Gastrocnemius medialis (tissue), 4 donors: Measurements from ENCODE around the gene PHF20. TPM values are rescaled to one million over a fixed set of nuclear protein-coding genes. Genes with fewer than 3 reads are reported as not detected.
A peak's percentile ranks its signal among the peaks of the same experiment; 100 is the strongest.

ENCODE experiments used
- ATAC-seq, 2 donors: fragments of 150-250 bp; one replicate each; pipeline ENCODE4 v1.9.1; 2016
- DNase-seq, 2 donors: peaks; one replicate each; pipeline ENCODE4 v3.0.0-alpha.2; 2019
- H3K27ac ChIP-seq, 4 donors: fragments of 200-600 bp; sonication (generic); 1 replicate in 1 of 4; 2 replicates in 3 of 4; pipeline ENCODE4 v1.5.1; 2016 to 2018; ENCODE audit warnings: mild to moderate bottlenecking in 2 of 4, moderate library complexity in 1 of 4
- H3K27me3 ChIP-seq, 3 donors: fragments of 200-600 bp; sonication (generic) in 2 of 3; 1 replicate in 1 of 3; 2 replicates in 2 of 3; pipeline versions ENCODE4 v1.5.1 to v1.6.0; 2016 to 2019; ENCODE audit warnings: mild to moderate bottlenecking in 1 of 3, moderate library complexity in 1 of 3
- H3K36me3 ChIP-seq, 2 donors: fragments of 200-600 bp; sonication (generic) in 1 of 2; one replicate each; pipeline ENCODE4 v1.5.1; 2017 to 2018
- H3K4me1 ChIP-seq, 2 donors: fragments of 200-600 bp; sonication (generic) in 1 of 2; one replicate each; pipeline ENCODE4 v1.5.1; 2016 to 2017; ENCODE audit warnings: mild to moderate bottlenecking in 2 of 2
- H3K4me3 ChIP-seq, 4 donors: fragments of 200-600 bp; sonication (generic) in 3 of 4; 1 replicate in 1 of 4; 2 replicates in 3 of 4; pipeline ENCODE4 v1.5.1; 2016 to 2019; ENCODE audit warnings: mild to moderate bottlenecking in 2 of 4
- H3K9me3 ChIP-seq, 3 donors: fragments of 200-600 bp; sonication (generic) in 2 of 3; 1 replicate in 1 of 3; 2 replicates in 2 of 3; pipeline ENCODE4 v1.5.1; 2016 to 2019
- POLR2A ChIP-seq, 2 donors: fragments of 450-650 bp; IDR thresholded peaks; one replicate each; pipeline ENCODE4 v1.6.1; 2017; ENCODE audit warnings: antibody characterized with exemption in 2 of 2, mild to moderate bottlenecking in 2 of 2, moderate library complexity in 2 of 2
- in situ Hi-C, 4 donors: fragments of 200-750 bp; cut with MboI; loops; one replicate each; pipeline versions ENCODE4 v1.15.0 to v1.8.0; 2017; ENCODE audit warnings: low sequenced_read_pairs in 4 of 4
- intact Hi-C: fragments of 100-400 bp; cut with DNase I; formaldehyde crosslinking; loops from one replicate; pipeline ENCODE4 v1.15.1; 2023; ENCODE audit warnings: low total_unique reads
- total RNA-seq, 4 donors: library from RNA; depleted of rRNA; stranded (reverse); fragments of >200 nt; gene quantifications; one replicate each; pipeline versions ENCODE4 v1.1.0 to v1.2.3, GENCODE V29; 2016
- TF ChIP-seq, protein P1 (sequence below), 5 experiments: fragments of 450-650 bp in 3 of 5; fragments of 200-600 bp in 2 of 5; sonication (generic) in 2 of 5; IDR thresholded peaks in 4 of 5; conservative IDR thresholded peaks in 1 of 5; 1 replicate in 4 of 5; 2 replicates in 1 of 5; pipeline ENCODE4 v1.5.1; 2016 to 2019; ENCODE audit warnings: antibody characterized with exemption in 5 of 5, mild to moderate bottlenecking in 3 of 5, moderate library complexity in 3 of 5

PHF20 gene
- total RNA-seq, 4 donors from 2014 or later: 72.6 to 91.9 (median 82.2) TPM

DNA sequence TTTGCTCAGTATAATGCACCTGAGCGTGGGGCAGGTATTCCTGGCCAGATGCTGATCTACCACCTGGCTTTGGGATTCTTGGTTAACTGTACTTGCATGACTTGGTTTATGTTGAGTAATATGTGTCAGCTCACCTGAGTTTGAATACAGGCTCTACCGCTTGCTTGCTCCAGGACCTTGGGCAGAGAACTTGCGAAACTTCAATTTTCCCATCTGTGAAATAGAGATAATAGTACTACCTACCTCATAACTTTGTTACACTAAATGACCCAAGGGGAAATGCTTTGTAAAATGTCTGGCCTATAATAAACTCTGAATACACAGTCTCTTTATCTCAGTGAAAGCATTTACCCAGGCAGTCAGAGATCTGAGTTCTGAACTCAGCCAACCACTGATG, 130.7 kb downstream of the PHF20 start:
- Histone ChIP-seq H3K36me3 (peaks cover 0 to 10% of the 10 kb centered on the region in 2 donors), H3K27me3 (no peaks in the 10 kb centered on the region), H3K27ac (peak overlapping the region; percentile 11 to 49 (median 38)), H3K4me3 (no peak overlapping the region), H3K4me1 (peaks cover 15 to 23% of the 10 kb centered on the region in 2 donors), H3K9me3 (no peaks in the 10 kb centered on the region)
- in situ Hi-C loops: no loop called here
- TF ChIP-seq, protein P1, sequence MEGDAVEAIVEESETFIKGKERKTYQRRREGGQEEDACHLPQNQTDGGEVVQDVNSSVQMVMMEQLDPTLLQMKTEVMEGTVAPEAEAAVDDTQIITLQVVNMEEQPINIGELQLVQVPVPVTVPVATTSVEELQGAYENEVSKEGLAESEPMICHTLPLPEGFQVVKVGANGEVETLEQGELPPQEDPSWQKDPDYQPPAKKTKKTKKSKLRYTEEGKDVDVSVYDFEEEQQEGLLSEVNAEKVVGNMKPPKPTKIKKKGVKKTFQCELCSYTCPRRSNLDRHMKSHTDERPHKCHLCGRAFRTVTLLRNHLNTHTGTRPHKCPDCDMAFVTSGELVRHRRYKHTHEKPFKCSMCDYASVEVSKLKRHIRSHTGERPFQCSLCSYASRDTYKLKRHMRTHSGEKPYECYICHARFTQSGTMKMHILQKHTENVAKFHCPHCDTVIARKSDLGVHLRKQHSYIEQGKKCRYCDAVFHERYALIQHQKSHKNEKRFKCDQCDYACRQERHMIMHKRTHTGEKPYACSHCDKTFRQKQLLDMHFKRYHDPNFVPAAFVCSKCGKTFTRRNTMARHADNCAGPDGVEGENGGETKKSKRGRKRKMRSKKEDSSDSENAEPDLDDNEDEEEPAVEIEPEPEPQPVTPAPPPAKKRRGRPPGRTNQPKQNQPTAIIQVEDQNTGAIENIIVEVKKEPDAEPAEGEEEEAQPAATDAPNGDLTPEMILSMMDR (IDR thresholded peaks at IDR 0.05 in 4 of 5, conservative IDR thresholded peaks at IDR 0.05 in 1 of 5): no peak
- TF ChIP-seq POLR2A (IDR thresholded peaks at IDR 0.05): no peak
- ATAC-seq (no peak), DNase-seq (no peak)
- intact Hi-C loops: no loop called here

DNA sequence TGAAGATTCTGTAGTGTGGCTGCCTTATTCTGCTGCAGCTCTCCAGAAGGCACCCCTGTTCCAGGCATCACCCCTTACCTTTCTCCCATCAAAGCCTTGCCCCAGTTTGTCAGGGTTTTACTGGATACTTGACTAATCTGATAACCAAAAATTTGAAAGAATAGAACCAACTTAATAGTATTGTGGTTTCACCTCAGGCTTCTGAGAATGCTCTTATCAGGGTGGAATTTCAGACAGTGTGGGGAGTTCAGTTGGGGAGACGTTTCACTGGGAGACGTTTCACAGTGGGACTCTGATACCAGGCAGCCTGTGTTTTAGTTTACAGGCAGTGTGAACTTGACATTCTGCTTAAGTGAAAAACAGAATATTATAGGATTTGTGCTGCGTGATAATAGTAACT, 132.0 kb downstream of the PHF20 start:
- Histone ChIP-seq H3K36me3 (peaks cover 0 to 10% of the 10 kb centered on the region in 2 donors), H3K4me1 (peaks cover 19 to 30% of the 10 kb centered on the region in 2 donors), H3K9me3 (no peaks in the 10 kb centered on the region), H3K27ac (no peak overlapping the region), H3K27me3 (no peaks in the 10 kb centered on the region), H3K4me3 (no peak overlapping the region)
- in situ Hi-C loops (no loop called here), intact Hi-C loops (no loop called here)
- DNase-seq (no peak), ATAC-seq (no peak)
- TF ChIP-seq, protein P1 (IDR thresholded peaks at IDR 0.05 in 4 of 5, conservative IDR thresholded peaks at IDR 0.05 in 1 of 5): no peak
- TF ChIP-seq POLR2A (IDR thresholded peaks at IDR 0.05): no peak

DNA sequence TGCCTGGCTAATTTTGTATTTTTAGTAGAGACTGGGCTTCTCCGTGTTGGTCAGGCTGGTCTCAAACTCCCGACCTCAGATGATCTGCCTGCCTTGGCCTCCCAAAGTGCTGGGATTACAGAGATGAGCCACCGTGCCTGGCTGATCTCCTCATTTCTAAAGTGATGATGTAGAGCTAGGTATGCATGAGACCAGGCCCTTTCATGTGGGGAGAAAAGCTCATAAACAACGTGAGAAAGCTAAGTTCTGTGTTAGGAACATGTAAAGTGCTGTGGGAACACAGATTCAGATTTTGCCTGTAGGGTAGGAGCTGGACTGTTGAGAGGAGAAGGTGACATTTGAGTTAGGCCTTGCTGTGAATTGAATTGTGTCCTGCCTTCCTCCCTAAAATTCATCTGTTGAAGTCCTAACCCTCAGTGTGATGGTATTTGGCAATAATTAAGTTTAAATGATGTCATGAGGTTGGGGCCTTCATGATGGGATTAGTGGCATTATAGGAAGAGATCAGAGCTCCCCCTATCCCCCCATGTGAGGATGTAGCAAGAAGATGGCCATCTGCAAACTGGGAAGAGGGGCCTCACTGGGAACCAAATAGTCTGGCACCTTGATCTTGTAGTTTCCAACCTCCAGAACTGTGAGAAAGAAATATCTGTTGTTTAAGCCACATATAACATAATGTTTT, 133.3 kb downstream of the PHF20 start:
- no peaks in the 10 kb centered on the region for H3K9me3 ChIP-seq
- in situ Hi-C loops (no loop called here), intact Hi-C loops (no loop called here)
- peaks cover 0 to 2% of the 10 kb centered on the region in 2 donors for H3K36me3 ChIP-seq
- no peaks in the 10 kb centered on the region for H3K27me3 ChIP-seq
- DNase-seq (no peak), ATAC-seq (no peak)
- no peak overlapping the region for H3K4me3 ChIP-seq
- no peak for TF ChIP-seq POLR2A (IDR thresholded peaks at IDR 0.05)
- TF ChIP-seq, protein P1 (IDR thresholded peaks at IDR 0.05 in 4 of 5, conservative IDR thresholded peaks at IDR 0.05 in 1 of 5): no peak
- no peak overlapping the region for H3K27ac ChIP-seq
- H3K4me1 ChIP-seq: peaks cover 13 to 30% of the 10 kb centered on the region in 2 donors

DNA sequence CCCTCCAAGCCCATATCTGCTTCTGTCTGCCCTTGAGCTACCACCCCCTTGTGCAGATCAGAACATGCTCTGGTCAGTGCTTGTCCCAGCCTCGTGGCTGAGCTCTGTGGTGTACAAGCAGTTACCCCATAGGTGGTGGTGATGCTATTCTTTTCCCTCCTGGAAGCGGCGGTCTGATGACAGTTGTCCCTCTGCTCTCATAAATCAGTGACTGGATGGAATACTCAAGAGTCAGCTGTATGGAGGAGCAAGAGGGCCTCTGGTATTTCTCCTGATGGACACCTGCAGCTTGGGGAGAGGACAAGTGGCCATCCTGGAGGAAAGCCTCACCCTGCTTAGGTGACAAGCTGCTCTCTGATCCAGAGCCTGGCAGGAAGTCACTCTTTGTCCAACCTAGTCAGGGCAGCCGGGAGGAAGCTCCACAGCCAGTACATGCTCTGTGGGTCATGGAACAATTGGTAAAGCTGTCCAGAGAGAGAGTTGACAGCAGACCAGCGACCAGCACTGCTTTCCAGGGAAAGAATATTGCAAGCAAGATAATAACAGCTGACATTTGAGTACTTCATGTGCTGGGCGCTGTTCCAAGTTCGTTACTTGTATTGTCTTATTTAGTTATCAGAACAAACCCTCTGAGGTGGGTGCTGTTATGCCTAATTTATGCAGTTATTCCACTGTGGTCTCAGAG, 135.3 kb downstream of the PHF20 start:
- DNase-seq (peak; percentile 47 to 73), ATAC-seq (peak; percentile 80 to 90)
- in situ Hi-C loops: no loop called here
- Histone ChIP-seq H3K36me3 (no peaks in the 10 kb centered on the region), H3K4me1 (peaks cover 13 to 23% of the 10 kb centered on the region in 2 donors), H3K27me3 (no peaks in the 10 kb centered on the region), H3K4me3 (no peak overlapping the region), H3K27ac (peak overlapping the region; percentile 42 to 76 (median 68)), H3K9me3 (no peaks in the 10 kb centered on the region)
- intact Hi-C loops: no loop called here
- TF ChIP-seq, protein P1 (IDR thresholded peaks at IDR 0.05 in 4 of 5, conservative IDR thresholded peaks at IDR 0.05 in 1 of 5): no peak
- no peak for TF ChIP-seq POLR2A (IDR thresholded peaks at IDR 0.05)
